ENCODE data around the gene HENMT1.

HENMT1 gene

GRCh38 chr1:108624069-108624468 is 36.8 kb downstream of the HENMT1 start:
- no peak for DNase-seq

- no peak for DNase-seq
Observed at GRCh38 chr1:108617724-108618056, 43.2 kb downstream of the HENMT1 start.

- DNase-seq: no peak
Observed at GRCh38 chr1:108617008-108617723, 43.7 kb downstream of the HENMT1 start.

GRCh38 chr1:108615544-108615943 is 45.3 kb downstream of the HENMT1 start:
- no peak for DNase-seq

- DNase-seq: no peak
Observed at GRCh38 chr1:108612496-108612895, 48.4 kb downstream of the HENMT1 start.

GRCh38 chr1:108611984-108612383 is 48.9 kb downstream of the HENMT1 start:
- DNase-seq: no peak

GRCh38 chr1:108610073-108610472 is 50.8 kb downstream of the HENMT1 start:
- DNase-seq: no peak

GRCh38 chr1:108609483-108610049 is 51.3 kb downstream of the HENMT1 start:
- DNase-seq: no peak

- DNase-seq: no peak
Observed at GRCh38 chr1:108606478-108606877, 54.4 kb downstream of the HENMT1 start.

- no peak for DNase-seq
Observed at GRCh38 chr1:108605633-108606032, 55.3 kb downstream of the HENMT1 start.

- no peak for DNase-seq
Observed at GRCh38 chr1:108601708-108602410, 59.0 kb downstream of the HENMT1 start.

- no peak for DNase-seq
Observed at GRCh38 chr1:108600504-108600903, 60.4 kb downstream of the HENMT1 start.

- DNase-seq: no peak
Observed at GRCh38 chr1:108598340-108598739, 62.6 kb downstream of the HENMT1 start.

Measured in inflammatory macrophage treated with lipopolysaccharide for 1 hour (primary cell).